Endothelial cell of umbilical vein (primary cell): Measurements from ENCODE around the gene MEN1. TPM values are rescaled to one million over a fixed set of nuclear protein-coding genes. Genes with fewer than 3 reads are reported as not detected.

ENCODE experiments used
- BruUV-seq: library from RNA; stranded (reverse); fragments of 400-500 nt; replicated peaks from 2 replicates; lab custom pipeline; 2021; lab: Mats Ljungman, UMichigan
- CTCF ChIA-PET: fragments of 300-600, 350-600 bp; sonication (Branson Sonifier 250); formaldehyde crosslinking; loops from one replicate; lab custom pipeline; 2021; ENCODE audit warnings: antibody characterized with exemption, inconsistent platforms; lab: Charles Lee
- POLR2A ChIA-PET: fragments of 300-600, 350-600 bp; sonication (Branson Sonifier 250); formaldehyde crosslinking; loops from one replicate; lab custom pipeline; 2021; ENCODE audit warnings: antibody characterized with exemption, inconsistent platforms; lab: Charles Lee
- DNase-seq: peaks from one replicate; pipeline ENCODE4 v3.0.0-alpha.2; 2011; ENCODE audit warnings: low read depth, low spot score
- FAIRE-seq: peaks from 2 replicates; lab custom pipeline; 2011; peaks lifted over from hg19 to GRCh38; lab: Jason Lieb, UNC
- H2AFZ ChIP-seq: 2 replicates; pipeline ENCODE4 v1.6.0; 2012; ENCODE audit warnings: low read depth, low read length, control low read depth, inconsistent platforms
- H3K27ac ChIP-seq: 2 replicates; pipeline ENCODE4 v1.5.1; 2011; ENCODE audit warnings: low read depth, mild to moderate bottlenecking, control low read depth, low read length, moderate library complexity; ENCODE audit not compliant: insufficient read depth
- H3K27me3 ChIP-seq, 2 experiments: 2 replicates each; pipeline versions ENCODE4 v1.6.0 to v1.6.1; 2011; ENCODE audit warnings: low read length in 2 of 2, mixed read lengths in 1 of 2; ENCODE audit not compliant: control insufficient read depth in 2 of 2, insufficient read depth in 2 of 2
- H3K36me3 ChIP-seq, 2 experiments: 2 replicates in 1 of 2; 3 replicates in 1 of 2; pipeline ENCODE4 v1.5.1; 2011; ENCODE audit warnings: low read length in 2 of 2, mild to moderate bottlenecking in 1 of 2, moderate library complexity in 1 of 2; ENCODE audit not compliant: control insufficient read depth in 2 of 2, insufficient read depth in 2 of 2; ENCODE audit errors: extremely low read depth in 1 of 2
- H3K4me1 ChIP-seq: 3 replicates; pipeline ENCODE4 v1.5.1; 2011; ENCODE audit warnings: mild to moderate bottlenecking, low read length; ENCODE audit not compliant: control insufficient read depth, insufficient read depth; ENCODE audit errors: extremely low read depth
- H3K4me2 ChIP-seq: 2 replicates; pipeline ENCODE4 v1.6.1; 2011; ENCODE audit warnings: low read length, control low read depth, mixed read lengths; ENCODE audit not compliant: insufficient read depth
- H3K4me3 ChIP-seq, 3 experiments: fragments of 200-600 bp in 1 of 3; sonication (generic), shearing (Covaris generic) in 1 of 3; replicated peaks in 1 of 3; 2 replicates each; pipeline ENCODE4 v1.5.1; 2011 to 2016; ENCODE audit warnings: control low read depth in 3 of 3, low read length in 3 of 3, mild to moderate bottlenecking in 2 of 3, inconsistent platforms in 1 of 3, low read depth in 1 of 3, moderate library complexity in 1 of 3; ENCODE audit not compliant: insufficient read depth in 1 of 3
- H3K79me2 ChIP-seq: 2 replicates; pipeline ENCODE4 v1.6.0; 2012; ENCODE audit warnings: low read length, inconsistent platforms; ENCODE audit not compliant: control insufficient read depth, insufficient read depth
- H3K9ac ChIP-seq: replicated peaks from 2 replicates; pipeline ENCODE3; 2011; ENCODE audit warnings: low read length, control low read depth; ENCODE audit not compliant: insufficient read depth; ENCODE audit errors: extremely low read depth
- H3K9me1 ChIP-seq: replicated peaks from 3 replicates; pipeline ENCODE4 v1.6.0; 2011; ENCODE audit warnings: mild to moderate bottlenecking, low read length; ENCODE audit not compliant: control insufficient read depth, insufficient read depth; ENCODE audit errors: extremely low read depth
- H3K9me3 ChIP-seq: replicated peaks from 2 replicates; pipeline ENCODE4 v1.5.1; 2012; ENCODE audit warnings: low read length, inconsistent platforms; ENCODE audit not compliant: control insufficient read depth, insufficient read depth
- H4K20me1 ChIP-seq: replicated peaks from 2 replicates; pipeline ENCODE3; 2011; ENCODE audit warnings: mild to moderate bottlenecking, low read length; ENCODE audit not compliant: control insufficient read depth, insufficient read depth; ENCODE audit errors: extremely low read depth
- CTCF ChIP-seq, 2 donors: IDR thresholded peaks; 1 replicate in 1 of 2; 2 replicates in 1 of 2; pipeline ENCODE4 v1.5.1; 2011; ENCODE audit warnings: low read length in 2 of 2, mild to moderate bottlenecking in 2 of 2, moderate library complexity in 2 of 2, control low read depth in 1 of 2, inconsistent platforms in 1 of 2, low read depth in 1 of 2; ENCODE audit not compliant: insufficient read depth in 1 of 2; ENCODE audit errors: extremely low read depth in 1 of 2
- EZH2 ChIP-seq: IDR thresholded peaks from 2 replicates; pipeline ENCODE4 v1.6.1; 2012; ENCODE audit warnings: borderline replicate concordance, low read depth, mild to moderate bottlenecking, moderate library complexity, low read length, inconsistent platforms; ENCODE audit not compliant: severe bottlenecking
- FOS ChIP-seq: IDR thresholded peaks from 2 replicates; pipeline ENCODE4 v1.6.1; 2011; ENCODE audit warnings: mild to moderate bottlenecking, low read length, moderate library complexity, borderline replicate concordance; ENCODE audit not compliant: insufficient read depth
- GATA2 ChIP-seq: IDR thresholded peaks from 2 replicates; pipeline ENCODE4 v1.7.0; 2011; ENCODE audit warnings: low read depth, mild to moderate bottlenecking, moderate library complexity, mixed read lengths, low read length; ENCODE audit not compliant: insufficient read length, insufficient read depth
- JUN ChIP-seq: IDR thresholded peaks from 2 replicates; pipeline ENCODE4 v1.6.1; 2011; ENCODE audit warnings: borderline replicate concordance, low read depth; ENCODE audit not compliant: insufficient read length, insufficient read depth
- MAX ChIP-seq: IDR thresholded peaks from 2 replicates; pipeline ENCODE4 v1.6.1; 2011; ENCODE audit not compliant: insufficient read depth, insufficient read length
- MYC ChIP-seq: IDR thresholded peaks from one replicate; pipeline ENCODE4 v1.6.1; 2011; ENCODE audit warnings: mild to moderate bottlenecking, low read depth, low read length
- POLR2A ChIP-seq: IDR thresholded peaks from 2 replicates; pipeline ENCODE4 v1.6.1; 2012; ENCODE audit warnings: low read depth, mild to moderate bottlenecking, control low read depth, low read length
- POLR2AphosphoS5 ChIP-seq: IDR thresholded peaks from 2 replicates; pipeline ENCODE4 v1.6.1; 2012; ENCODE audit warnings: low read depth, mild to moderate bottlenecking, control low read depth, low read length, moderate library complexity; ENCODE audit not compliant: insufficient read depth
- dilution Hi-C: fragments of 300-500 bp; cut with MboI; formaldehyde crosslinking; loops from one replicate; pipeline ENCODE4 v1.15.0; 2019; ENCODE audit warnings: low sequenced_read_pairs; ENCODE audit not compliant: extremely low pct_ligation_motif_present
- intact Hi-C: fragments of 100-400 bp; cut with micrococcal nuclease; formaldehyde crosslinking; loops from one replicate; pipeline ENCODE4 v1.10.0; 2022
- polyA plus RNA-seq, 4 experiments: library from polyadenylated mRNA; depleted of rRNA in 3 of 4; stranded (reverse) in 3 of 4; unstranded in 1 of 4; fragments of >200 nt; gene quantifications; 2 replicates each; pipeline versions ENCODE4 v1.2.1 to v1.2.3, GENCODE V29; 2011 to 2012; ENCODE audit warnings: missing spikeins in 1 of 4
- total RNA-seq: library from RNA; stranded (reverse); gene quantifications from 2 replicates; pipeline ENCODE4 v1.2.3, GENCODE V29; 2021

The MEN1 gene
- total and polyA plus RNA-seq, 2 donors (not counting 3 experiments of a cell fraction or from before 2014, with no cell fraction given): 41.1 to 43.1 TPM

- ChIA-PET CTCF (no interaction called here), POLR2A (no interaction called here)
- Histone ChIP-seq H3K9ac (no peak overlapping the region), H3K27ac (no peak overlapping the region), H3K9me1 (no peaks in the 10 kb centered on the region), H3K27me3 (no peaks in the 10 kb centered on the region), H3K4me3 (no peak overlapping the region), H4K20me1 (no peaks in the 10 kb centered on the region), H3K79me2 (no peaks in the 10 kb centered on the region), H3K4me2 (no peak overlapping the region), H3K9me3 (no peaks in the 10 kb centered on the region), H3K36me3 (no peaks in the 10 kb centered on the region), H3K4me1 (no peaks in the 10 kb centered on the region), H2AFZ (no peak overlapping the region)
- DNase-seq (no peak), FAIRE-seq (no peak)
- TF ChIP-seq FOS (no peak), CTCF (IDR thresholded peaks at IDR 0.05; ENCODE audit: extremely low read depth in 1 of 2, insufficient read depth in 1 of 2, low read depth in 1 of 2, low read length in 2 of 2) (no peak), JUN (no peak), POLR2A (no peak), POLR2AphosphoS5 (no peak), GATA2 (no peak), EZH2 (no peak), MAX (no peak), MYC (no peak)
- BruUV-seq: no TSS peak
- intact Hi-C loops (no loop called here), dilution Hi-C loops (no loop called here)
These were observed 56.0 kb downstream of the MEN1 start for GRCh38 chr11:64754124-64754918.

Other genes starting within 250 kb of the MEN1 start
- gene SLC22A12, start 219.3 kb downstream of the MEN1 start, total RNA-seq: not detected in 2 replicates
- gene SLC22A12, start 219.3 kb downstream of the MEN1 start, polyA plus RNA-seq: not detected in 2 replicates
- gene NRXN2, start 87.4 kb downstream of the MEN1 start, total RNA-seq: not detected in 2 replicates
- gene NRXN2, start 87.4 kb downstream of the MEN1 start, polyA plus RNA-seq: not detected in 2 replicates
- 1.1 and 2.3 TPM in 2 replicates for gene RASGRP2, start 66.4 kb downstream of the MEN1 start, total RNA-seq
- 1.2 and 2.1 TPM in 2 replicates for gene RASGRP2, start 66.4 kb downstream of the MEN1 start, polyA plus RNA-seq
- 0.39 and 0.62 TPM in 2 replicates for gene PYGM, start 50.6 kb downstream of the MEN1 start, total RNA-seq
- 0.10 and 0.11 TPM in 2 replicates for gene PYGM, start 50.6 kb downstream of the MEN1 start, polyA plus RNA-seq
- gene SF1, start 32.0 kb downstream of the MEN1 start, total RNA-seq: 322 and 342 TPM in 2 replicates
- 94.0 and 95.0 TPM in 2 replicates for gene SF1, start 32.0 kb downstream of the MEN1 start, polyA plus RNA-seq
- 43.3 and 48.5 TPM in 2 replicates for gene MAP4K2, start 7.3 kb downstream of the MEN1 start, total RNA-seq
- gene MAP4K2, start 7.3 kb downstream of the MEN1 start, polyA plus RNA-seq: 44.0 and 51.6 TPM in 2 replicates
- 0.42 and 0.62 TPM in 2 replicates for gene CDC42BPG, start 34.1 kb upstream of the MEN1 start, total RNA-seq
- 0.13 and 0.19 TPM in 2 replicates for gene CDC42BPG, start 34.1 kb upstream of the MEN1 start, polyA plus RNA-seq
- 98.0 and 109 TPM in 2 replicates for gene EHD1, start 68.1 kb upstream of the MEN1 start, total RNA-seq
- 136 and 140 TPM in 2 replicates for gene EHD1, start 68.1 kb upstream of the MEN1 start, polyA plus RNA-seq
- gene ATG2A, start 106.7 kb upstream of the MEN1 start, total RNA-seq: 24.3 and 27.4 TPM in 2 replicates
- 13.4 and 17.6 TPM in 2 replicates for gene ATG2A, start 106.7 kb upstream of the MEN1 start, polyA plus RNA-seq
- gene PPP2R5B, start 114.1 kb upstream of the MEN1 start, total RNA-seq: 17.8 and 21.5 TPM in 2 replicates
- 17.6 and 20.9 TPM in 2 replicates for gene PPP2R5B, start 114.1 kb upstream of the MEN1 start, polyA plus RNA-seq
- not detected in 2 replicates for gene GPHA2, start 125.3 kb upstream of the MEN1 start, total RNA-seq
- not detected in 2 replicates for gene GPHA2, start 125.3 kb upstream of the MEN1 start, polyA plus RNA-seq
- gene MAJIN, start 161.6 kb upstream of the MEN1 start, total RNA-seq: not detected in 2 replicates
- gene MAJIN, start 161.6 kb upstream of the MEN1 start, polyA plus RNA-seq: 0.07 TPM in 1 of 2 replicates, not detected in the other
- 0.75 and 0.81 TPM in 2 replicates for gene BATF2, start 186.4 kb upstream of the MEN1 start, total RNA-seq
- gene BATF2, start 186.4 kb upstream of the MEN1 start, polyA plus RNA-seq: 0.75 and 1.5 TPM in 2 replicates
- gene ARL2, start 203.6 kb upstream of the MEN1 start, total RNA-seq: 108 and 109 TPM in 2 replicates
- 259 and 312 TPM in 2 replicates for gene ARL2, start 203.6 kb upstream of the MEN1 start, polyA plus RNA-seq
- 21.0 and 21.8 TPM in 2 replicates for gene SNX15, start 216.9 kb upstream of the MEN1 start, total RNA-seq
- gene SNX15, start 216.9 kb upstream of the MEN1 start, polyA plus RNA-seq: 15.2 and 15.5 TPM in 2 replicates
- 16.6 and 18.0 TPM in 2 replicates for gene SAC3D1, start 230.7 kb upstream of the MEN1 start, total RNA-seq
- 17.0 and 22.2 TPM in 2 replicates for gene SAC3D1, start 230.7 kb upstream of the MEN1 start, polyA plus RNA-seq
- 4.4 and 6.8 TPM in 2 replicates for gene NAALADL1, start 248.0 kb upstream of the MEN1 start, total RNA-seq
- 13.9 and 16.5 TPM in 2 replicates for gene NAALADL1, start 248.0 kb upstream of the MEN1 start, polyA plus RNA-seq